SK-N-SH (cell line): ENCODE measurements around the gene MOBP.

ENCODE experiments used
- GABPA ChIP-seq: IDR thresholded peaks from 2 replicates; pipeline ENCODE4 v1.4.0; 2012; ENCODE audit warnings: low read depth, mild to moderate bottlenecking
- NFIC ChIP-seq: IDR thresholded peaks from 2 replicates; pipeline ENCODE4 v1.4.0; 2012; ENCODE audit warnings: borderline replicate concordance
- NRF1 ChIP-seq: IDR thresholded peaks from 2 replicates; pipeline ENCODE4 v1.6.1; 2012; ENCODE audit warnings: low read depth, mild to moderate bottlenecking, low read length
- POLR2AphosphoS5 ChIP-seq: IDR thresholded peaks from 2 replicates; pipeline ENCODE4 v1.6.1; 2012; ENCODE audit warnings: low read depth, low read length
- RXRA ChIP-seq: IDR thresholded peaks from 2 replicates; pipeline ENCODE4 v1.4.0; 2012; ENCODE audit warnings: low read depth, mild to moderate bottlenecking, borderline replicate concordance
- SIN3A ChIP-seq: IDR thresholded peaks from 2 replicates; pipeline ENCODE4 v1.6.1; 2012; ENCODE audit warnings: low read depth, mild to moderate bottlenecking, low read length, moderate library complexity, borderline replicate concordance
- SMC3 ChIP-seq: IDR thresholded peaks from 2 replicates; pipeline ENCODE4 v1.6.1; 2012; ENCODE audit warnings: low read depth, low read length, improper control_type of control experiment
- TAF1 ChIP-seq: IDR thresholded peaks from 2 replicates; pipeline ENCODE4 v1.6.1; 2012; ENCODE audit warnings: low read depth, mild to moderate bottlenecking, low read length, moderate library complexity, borderline replicate concordance
- TF ChIP-seq, protein P1 (sequence below): fragments of 200-600 bp; sonication (generic); IDR thresholded peaks from 2 replicates; pipeline ENCODE4 v1.6.1; 2017; ENCODE audit warnings: antibody characterized with exemption, mild to moderate bottlenecking, moderate library complexity
- TF ChIP-seq, protein P2 (sequence below): IDR thresholded peaks from 2 replicates; pipeline ENCODE4 v1.4.0; 2012; ENCODE audit warnings: low read depth, borderline replicate concordance
- TF ChIP-seq, protein P3 (sequence below): IDR thresholded peaks from 2 replicates; pipeline ENCODE4 v1.6.1; 2012; ENCODE audit warnings: mild to moderate bottlenecking, low read depth, low read length, moderate library complexity
- TF ChIP-seq, protein P4 (sequence below): IDR thresholded peaks from 2 replicates; pipeline ENCODE4; 2012

DNA sequence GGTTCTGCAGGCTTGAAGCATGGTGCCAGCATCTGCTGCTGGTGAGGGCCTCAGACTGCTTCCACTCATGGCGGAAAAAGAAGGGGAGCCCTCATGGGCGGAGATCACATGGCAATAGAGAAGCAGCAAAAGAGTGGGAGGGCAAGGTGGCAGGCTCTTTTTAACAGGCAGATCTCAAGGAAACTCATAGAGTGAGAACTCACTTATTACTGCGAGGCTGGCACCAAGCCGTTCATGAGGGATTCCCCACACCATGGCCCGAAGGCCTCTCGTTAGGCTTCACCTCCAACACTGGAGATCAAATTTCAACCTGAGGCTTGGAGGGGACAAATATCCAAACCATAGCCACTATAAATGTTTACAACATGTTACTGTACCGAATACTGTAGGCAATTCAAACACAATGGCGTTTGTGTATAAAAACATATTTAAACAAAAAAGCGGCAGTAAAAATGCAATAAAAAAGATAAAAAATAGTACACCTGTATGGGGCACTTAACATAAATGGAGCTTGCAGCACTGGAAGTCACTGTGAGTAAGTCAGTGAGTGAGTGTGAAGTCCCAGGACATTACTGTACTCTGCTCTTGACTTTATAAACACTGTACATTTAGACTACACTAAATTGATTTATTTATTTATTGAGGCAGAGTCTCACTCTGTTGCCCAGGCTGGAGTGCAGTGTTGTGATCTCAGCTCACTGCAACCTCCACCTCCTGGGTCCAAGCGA, 18.8 kb upstream of the MOBP start:
- TF ChIP-seq SIN3A (no peak), NRF1 (no peak), SMC3 (no peak), RXRA (no peak), TAF1 (no peak), GABPA (no peak), POLR2AphosphoS5 (no peak), NFIC (no peak)
- TF ChIP-seq, protein P1, sequence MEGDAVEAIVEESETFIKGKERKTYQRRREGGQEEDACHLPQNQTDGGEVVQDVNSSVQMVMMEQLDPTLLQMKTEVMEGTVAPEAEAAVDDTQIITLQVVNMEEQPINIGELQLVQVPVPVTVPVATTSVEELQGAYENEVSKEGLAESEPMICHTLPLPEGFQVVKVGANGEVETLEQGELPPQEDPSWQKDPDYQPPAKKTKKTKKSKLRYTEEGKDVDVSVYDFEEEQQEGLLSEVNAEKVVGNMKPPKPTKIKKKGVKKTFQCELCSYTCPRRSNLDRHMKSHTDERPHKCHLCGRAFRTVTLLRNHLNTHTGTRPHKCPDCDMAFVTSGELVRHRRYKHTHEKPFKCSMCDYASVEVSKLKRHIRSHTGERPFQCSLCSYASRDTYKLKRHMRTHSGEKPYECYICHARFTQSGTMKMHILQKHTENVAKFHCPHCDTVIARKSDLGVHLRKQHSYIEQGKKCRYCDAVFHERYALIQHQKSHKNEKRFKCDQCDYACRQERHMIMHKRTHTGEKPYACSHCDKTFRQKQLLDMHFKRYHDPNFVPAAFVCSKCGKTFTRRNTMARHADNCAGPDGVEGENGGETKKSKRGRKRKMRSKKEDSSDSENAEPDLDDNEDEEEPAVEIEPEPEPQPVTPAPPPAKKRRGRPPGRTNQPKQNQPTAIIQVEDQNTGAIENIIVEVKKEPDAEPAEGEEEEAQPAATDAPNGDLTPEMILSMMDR: no peak
- TF ChIP-seq, protein P2, sequence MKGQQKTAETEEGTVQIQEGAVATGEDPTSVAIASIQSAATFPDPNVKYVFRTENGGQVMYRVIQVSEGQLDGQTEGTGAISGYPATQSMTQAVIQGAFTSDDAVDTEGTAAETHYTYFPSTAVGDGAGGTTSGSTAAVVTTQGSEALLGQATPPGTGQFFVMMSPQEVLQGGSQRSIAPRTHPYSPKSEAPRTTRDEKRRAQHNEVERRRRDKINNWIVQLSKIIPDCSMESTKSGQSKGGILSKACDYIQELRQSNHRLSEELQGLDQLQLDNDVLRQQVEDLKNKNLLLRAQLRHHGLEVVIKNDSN: no peak
- TF ChIP-seq, protein P3, sequence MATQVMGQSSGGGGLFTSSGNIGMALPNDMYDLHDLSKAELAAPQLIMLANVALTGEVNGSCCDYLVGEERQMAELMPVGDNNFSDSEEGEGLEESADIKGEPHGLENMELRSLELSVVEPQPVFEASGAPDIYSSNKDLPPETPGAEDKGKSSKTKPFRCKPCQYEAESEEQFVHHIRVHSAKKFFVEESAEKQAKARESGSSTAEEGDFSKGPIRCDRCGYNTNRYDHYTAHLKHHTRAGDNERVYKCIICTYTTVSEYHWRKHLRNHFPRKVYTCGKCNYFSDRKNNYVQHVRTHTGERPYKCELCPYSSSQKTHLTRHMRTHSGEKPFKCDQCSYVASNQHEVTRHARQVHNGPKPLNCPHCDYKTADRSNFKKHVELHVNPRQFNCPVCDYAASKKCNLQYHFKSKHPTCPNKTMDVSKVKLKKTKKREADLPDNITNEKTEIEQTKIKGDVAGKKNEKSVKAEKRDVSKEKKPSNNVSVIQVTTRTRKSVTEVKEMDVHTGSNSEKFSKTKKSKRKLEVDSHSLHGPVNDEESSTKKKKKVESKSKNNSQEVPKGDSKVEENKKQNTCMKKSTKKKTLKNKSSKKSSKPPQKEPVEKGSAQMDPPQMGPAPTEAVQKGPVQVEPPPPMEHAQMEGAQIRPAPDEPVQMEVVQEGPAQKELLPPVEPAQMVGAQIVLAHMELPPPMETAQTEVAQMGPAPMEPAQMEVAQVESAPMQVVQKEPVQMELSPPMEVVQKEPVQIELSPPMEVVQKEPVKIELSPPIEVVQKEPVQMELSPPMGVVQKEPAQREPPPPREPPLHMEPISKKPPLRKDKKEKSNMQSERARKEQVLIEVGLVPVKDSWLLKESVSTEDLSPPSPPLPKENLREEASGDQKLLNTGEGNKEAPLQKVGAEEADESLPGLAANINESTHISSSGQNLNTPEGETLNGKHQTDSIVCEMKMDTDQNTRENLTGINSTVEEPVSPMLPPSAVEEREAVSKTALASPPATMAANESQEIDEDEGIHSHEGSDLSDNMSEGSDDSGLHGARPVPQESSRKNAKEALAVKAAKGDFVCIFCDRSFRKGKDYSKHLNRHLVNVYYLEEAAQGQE: no peak
- TF ChIP-seq, protein P4, sequence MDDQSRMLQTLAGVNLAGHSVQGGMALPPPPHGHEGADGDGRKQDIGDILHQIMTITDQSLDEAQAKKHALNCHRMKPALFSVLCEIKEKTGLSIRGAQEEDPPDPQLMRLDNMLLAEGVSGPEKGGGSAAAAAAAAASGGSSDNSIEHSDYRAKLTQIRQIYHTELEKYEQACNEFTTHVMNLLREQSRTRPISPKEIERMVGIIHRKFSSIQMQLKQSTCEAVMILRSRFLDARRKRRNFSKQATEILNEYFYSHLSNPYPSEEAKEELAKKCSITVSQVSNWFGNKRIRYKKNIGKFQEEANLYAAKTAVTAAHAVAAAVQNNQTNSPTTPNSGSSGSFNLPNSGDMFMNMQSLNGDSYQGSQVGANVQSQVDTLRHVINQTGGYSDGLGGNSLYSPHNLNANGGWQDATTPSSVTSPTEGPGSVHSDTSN: no peak
